Activated effector memory CD4-positive, alpha-beta T cell treated with anti-CD3 and anti-CD28 coated beads, Interleukin-2, amount 50 U/mL, for 16 hours (primary cell): ENCODE measurements around the gene TASP1.
"Not testable (repeated sequence)": the region's sequence is repeated elsewhere in the genome, so short reads cannot be mapped to it uniquely, and the experiment has no call there.

Source experiments
- DNase-seq: peaks from one replicate; pipeline ENCODE4 v3.0.0-alpha.2; 2020

Gene TASP1

GRCh38 chr20:13384132-13384531 is 254.6 kb downstream of the TASP1 start:
- DNase-seq: no peak

- DNase-seq: no peak
Measured at GRCh38 chr20:13382786-13383185, 255.9 kb downstream of the TASP1 start.

- DNase-seq: not testable (repeated sequence)
Measured at GRCh38 chr20:13380497-13381229, 258.1 kb downstream of the TASP1 start.

GRCh38 chr20:13373400-13373799 is 265.3 kb downstream of the TASP1 start:
- DNase-seq: no peak

GRCh38 chr20:13364278-13365170 is 274.2 kb downstream of the TASP1 start:
- DNase-seq: no peak

- no peak for DNase-seq
Measured at GRCh38 chr20:13363473-13363872, 275.3 kb downstream of the TASP1 start.

GRCh38 chr20:13362165-13362564 is 276.6 kb downstream of the TASP1 start:
- DNase-seq: not testable (repeated sequence)

- DNase-seq: not testable (repeated sequence)
Measured at GRCh38 chr20:13358936-13359335, 279.8 kb downstream of the TASP1 start.

- not testable (repeated sequence) for DNase-seq
Measured at GRCh38 chr20:13357782-13358181, 280.9 kb downstream of the TASP1 start.

- DNase-seq: no peak
Measured at GRCh38 chr20:13356591-13356990, 282.1 kb downstream of the TASP1 start.

GRCh38 chr20:13355941-13356486 is 282.7 kb downstream of the TASP1 start:
- no peak for DNase-seq

- DNase-seq: no peak
Measured at GRCh38 chr20:13355411-13355810, 283.3 kb downstream of the TASP1 start.

- DNase-seq: no peak
Measured at GRCh38 chr20:13353261-13353945, 285.3 kb downstream of the TASP1 start.

GRCh38 chr20:13349235-13349604 is 289.5 kb downstream of the TASP1 start:
- DNase-seq: no peak

GRCh38 chr20:13348311-13349234 is 290.2 kb downstream of the TASP1 start:
- no peak for DNase-seq

GRCh38 chr20:13344671-13345070 is 294.1 kb downstream of the TASP1 start:
- DNase-seq: no peak

- DNase-seq: no peak
Measured at GRCh38 chr20:13342469-13343242, 296.1 kb downstream of the TASP1 start.

GRCh38 chr20:13341737-13342393 is 296.9 kb downstream of the TASP1 start:
- no peak for DNase-seq

- DNase-seq: no peak
Measured at GRCh38 chr20:13340088-13340487, 298.6 kb downstream of the TASP1 start.
